Hematopoietic multipotent progenitor cell (in vitro differentiated cells): ENCODE data around the gene ST8SIA6. TPM values are rescaled to one million over a fixed set of nuclear protein-coding genes. Genes with fewer than 3 reads are reported as not detected.

Experiments
- DNase-seq, 3 donors: peaks; one replicate each; pipeline ENCODE4 v3.0.0-alpha.2; 2011 to 2015; ENCODE audit warnings: low read depth in 2 of 3, low spot score in 2 of 3
- small RNA-seq: library from RNA; depleted of rRNA; stranded (forward); fragments of <200 nt; gene quantifications from one replicate; pipeline ENCODE3, GENCODE V24; 2012
- total RNA-seq: library from RNA; depleted of rRNA; stranded (reverse); fragments of >200 nt; gene quantifications from one replicate; pipeline ENCODE4 v1.2.3, GENCODE V29; 2012

Gene ST8SIA6
- total RNA-seq, 1 donor, result 38.0 TPM

DNA sequence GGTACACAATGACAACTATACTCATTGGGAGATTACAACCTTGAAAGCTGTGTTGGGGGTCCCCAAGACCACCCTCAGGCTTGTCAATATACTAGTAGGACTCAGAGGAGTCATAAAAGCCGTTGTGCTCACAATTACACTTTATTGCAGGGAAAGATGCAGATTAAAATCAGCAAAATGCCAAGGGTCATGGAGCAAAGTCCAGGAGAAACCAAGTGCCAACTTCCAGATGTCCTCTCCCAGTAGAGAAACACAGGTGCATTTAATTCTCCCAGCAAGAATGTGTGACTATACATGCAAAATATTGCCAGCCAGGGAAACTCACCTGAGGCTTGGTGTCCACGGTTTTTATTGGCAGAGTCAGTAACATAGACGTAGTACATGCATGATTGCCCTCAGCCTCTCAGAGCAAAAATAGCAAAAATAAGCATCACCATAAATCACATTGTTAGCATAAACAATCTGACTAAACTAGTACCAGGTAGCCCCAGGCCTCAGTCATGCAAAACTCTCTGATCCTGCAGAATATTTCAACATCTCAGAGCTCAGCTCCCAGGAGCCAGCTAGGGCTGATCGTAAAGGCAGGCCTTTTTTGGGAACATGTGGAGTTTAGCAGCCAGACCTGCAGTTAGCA is 175.7 kb downstream of the ST8SIA6 start:
- no peak for DNase-seq

DNA sequence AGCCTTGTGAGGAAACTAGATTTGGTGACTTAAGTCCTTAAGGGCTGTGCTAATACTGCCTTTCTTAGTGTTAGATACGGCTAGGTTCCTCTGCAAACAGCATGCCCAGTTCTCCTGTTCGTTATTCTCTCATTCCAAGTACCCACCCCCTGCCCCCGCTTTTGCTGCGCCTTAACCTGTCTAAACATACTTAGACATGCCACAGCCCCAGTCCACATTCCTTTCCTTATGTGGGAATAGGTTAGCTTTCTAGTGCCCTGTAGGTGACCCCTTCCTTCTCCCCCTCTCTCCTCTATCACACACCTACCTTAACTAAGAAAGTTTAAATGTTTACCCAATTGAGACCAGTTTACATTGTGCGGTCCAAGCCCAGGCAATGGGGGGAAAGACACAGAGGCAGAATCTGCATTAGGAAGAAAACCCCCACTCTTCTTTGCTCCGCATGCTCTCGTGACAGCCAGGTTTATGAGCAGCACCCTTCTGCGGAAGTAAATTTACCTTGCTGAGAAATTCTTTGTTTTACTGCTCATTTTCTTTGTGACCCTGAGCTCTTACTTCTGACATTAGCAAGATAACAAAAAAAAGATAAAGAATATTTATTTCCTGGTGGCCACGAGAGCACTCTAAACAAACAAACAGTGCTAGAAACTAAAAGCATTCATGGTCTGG is 177.5 kb downstream of the ST8SIA6 start:
- no peak for DNase-seq

DNA sequence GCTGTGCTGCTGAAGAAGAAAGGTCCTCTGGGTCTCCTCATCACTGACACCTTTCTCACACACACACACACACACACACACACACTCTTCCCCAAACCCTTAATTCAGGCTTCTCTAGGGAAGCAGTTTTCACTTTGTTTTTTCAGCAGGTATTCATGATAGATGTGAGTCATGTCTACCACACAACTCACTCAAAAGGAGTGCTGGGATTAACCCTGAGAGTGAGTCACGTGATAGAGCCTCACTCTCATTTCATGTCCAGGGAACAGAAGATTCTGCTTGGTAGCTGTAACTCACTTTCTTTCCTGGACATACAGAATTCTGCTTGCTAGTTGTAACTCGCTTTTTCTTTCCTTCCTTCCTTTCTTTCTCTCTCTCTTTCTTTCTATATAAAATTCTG is 181.0 kb downstream of the ST8SIA6 start:
- DNase-seq, result no peak

DNA sequence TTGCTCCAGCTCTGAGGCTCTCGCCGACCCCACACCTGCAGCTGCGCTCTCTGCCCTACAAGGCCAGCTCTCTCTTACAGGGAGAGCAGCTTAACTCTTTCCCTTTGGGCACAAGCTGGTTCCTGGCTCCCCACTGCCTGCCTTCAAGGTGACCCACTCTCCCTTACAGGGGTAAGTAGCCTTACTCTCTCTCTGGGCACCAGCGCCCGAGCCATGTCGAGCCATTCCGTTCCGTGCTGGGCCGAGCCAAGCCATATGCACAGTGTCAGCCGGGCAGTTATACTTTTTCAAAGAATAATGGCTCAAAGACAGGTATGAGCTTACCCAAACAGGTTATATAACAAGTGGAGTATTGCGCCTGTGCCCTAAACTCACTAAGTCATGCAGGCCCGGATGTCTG is 181.7 kb downstream of the ST8SIA6 start:
- no peak for DNase-seq

Small RNA genes within 50 kb of the gene (small RNA-seq; reads per million reads assigned to genes)
- gene RF00019, result not detected

Other genes with a start within 250 kb of the ST8SIA6 start
- gene VIM, start 226.4 kb downstream of the ST8SIA6 start, total RNA-seq, result 3,153 TPM
- 27.5 TPM for gene HACD1, start 162.8 kb upstream of the ST8SIA6 start, total RNA-seq
- 26.7 TPM for gene STAM, start 189.6 kb upstream of the ST8SIA6 start, total RNA-seq